ENCODE data around the gene KLHL25.

KLHL25 gene

DNA sequence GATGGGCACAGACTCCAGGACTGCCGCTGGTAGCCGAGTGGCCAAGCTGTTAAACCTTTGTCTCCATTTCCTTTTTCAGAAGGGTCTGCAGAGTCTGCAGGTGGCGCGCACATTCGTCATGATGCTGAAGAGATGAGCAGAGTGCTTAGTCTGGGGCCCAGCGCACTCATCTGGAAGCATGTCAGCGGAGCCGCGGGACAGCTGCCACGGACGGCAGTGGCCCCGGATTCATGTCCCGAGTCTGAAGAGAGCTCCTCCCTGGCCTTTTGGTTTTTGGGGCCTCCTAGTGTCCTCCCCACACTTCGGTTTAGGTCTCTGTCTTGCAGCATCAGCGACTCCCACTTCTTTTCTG is 42.6 kb downstream of the KLHL25 start:
- peak overlapping the region; percentile 55 for H3K27ac ChIP-seq (ENCODE audit: poor library complexity, severe bottlenecking)
- TF ChIP-seq CTCF (IDR thresholded peaks at IDR 0.05; ENCODE audit: poor library complexity, severe bottlenecking) = no peak
- no peak for ATAC-seq (ENCODE audit: low read depth)

GRCh38 chr15:85751291-85752123 is 43.2 kb downstream of the KLHL25 start:
- no peak for ATAC-seq (ENCODE audit: low read depth)
- H3K27me3 ChIP-seq (ENCODE audit: insufficient read depth, poor library complexity, severe bottlenecking) = no peaks in the 10 kb centered on the region
- no peak overlapping the region for H3K4me3 ChIP-seq (ENCODE audit: severe bottlenecking)

More for the DNA sequence above, 42.6 kb downstream of the KLHL25 start:
- peak; percentile 66 for DNase-seq (ENCODE audit: low spot score)
- peaks cover 23% of the 10 kb centered on the region for H3K4me1 ChIP-seq (ENCODE audit: insufficient read depth, poor library complexity, severe bottlenecking)
- H3K4me3 ChIP-seq (ENCODE audit: severe bottlenecking) = no peak overlapping the region
- no peaks in the 10 kb centered on the region for H3K9me3 ChIP-seq (ENCODE audit: severe bottlenecking)
- H3K36me3 ChIP-seq (ENCODE audit: low read depth) = peaks cover 6% of the 10 kb centered on the region; the same call in 1 of the 2 replicates
- H3K27me3 ChIP-seq (ENCODE audit: insufficient read depth, poor library complexity, severe bottlenecking) = no peaks in the 10 kb centered on the region

DNA sequence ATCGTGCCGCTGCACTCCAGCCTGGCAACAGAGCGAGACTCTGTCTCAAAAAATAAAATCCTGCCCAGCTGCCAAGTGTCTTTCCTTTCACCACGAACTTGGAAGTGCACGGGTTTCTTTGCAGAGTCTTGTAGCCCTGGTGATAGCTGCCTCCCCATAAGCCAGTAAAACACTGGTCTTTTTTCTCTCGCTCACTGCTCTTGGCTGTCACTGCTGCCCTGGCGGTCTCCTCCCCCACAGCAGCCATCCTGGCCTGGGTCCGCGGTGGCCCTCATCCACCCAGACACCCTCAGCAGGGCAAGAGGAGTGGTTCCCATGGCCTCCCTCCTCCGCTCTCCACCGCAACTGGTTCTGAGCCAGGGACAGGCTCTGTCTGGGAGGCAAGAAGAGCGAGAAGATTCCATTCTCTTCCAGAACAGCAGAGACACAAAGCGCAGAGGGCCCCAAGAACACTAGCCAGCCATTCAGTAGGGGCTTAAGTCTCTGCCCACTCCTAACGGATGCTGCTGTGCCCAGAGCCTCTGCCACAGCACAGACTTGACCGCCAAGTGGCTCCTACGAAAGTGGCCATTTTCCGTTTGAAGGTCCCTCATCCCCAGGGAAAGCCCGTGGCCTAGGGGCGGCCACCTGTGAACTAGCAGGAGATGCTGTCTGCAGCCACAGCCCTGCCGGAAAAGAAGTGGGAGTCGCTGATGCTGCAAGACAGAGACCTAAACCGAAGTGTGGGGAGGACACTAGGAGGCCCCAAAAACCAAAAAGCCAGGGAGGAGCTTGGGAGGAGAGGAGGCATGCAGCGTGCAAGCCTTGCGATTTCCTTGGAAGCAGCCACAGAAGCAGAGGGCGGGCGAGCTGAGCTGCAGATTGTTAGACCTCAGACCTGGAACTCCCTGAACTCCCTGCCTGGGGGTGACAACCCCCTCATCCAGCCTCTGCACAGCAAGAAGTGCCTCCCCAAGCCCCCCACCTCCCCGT is 44.1 kb downstream of the KLHL25 start:
- DNase-seq (ENCODE audit: low spot score) (peak; percentile 54), ATAC-seq (ENCODE audit: low read depth) (no peak)
- Histone ChIP-seq H3K27me3 (ENCODE audit: insufficient read depth, poor library complexity, severe bottlenecking) (no peaks in the 10 kb centered on the region), H3K27ac (ENCODE audit: poor library complexity, severe bottlenecking) (no peak overlapping the region), H3K9me3 (ENCODE audit: severe bottlenecking) (no peaks in the 10 kb centered on the region), H3K36me3 (ENCODE audit: low read depth) (peaks cover 21% of the 10 kb centered on the region), H3K4me3 (ENCODE audit: severe bottlenecking) (no peak overlapping the region), H3K4me1 (ENCODE audit: insufficient read depth, poor library complexity, severe bottlenecking) (peaks cover 23% of the 10 kb centered on the region)
- TF ChIP-seq CTCF (IDR thresholded peaks at IDR 0.05; ENCODE audit: poor library complexity, severe bottlenecking) = no peak

More at GRCh38 chr15:85751291-85752123, 43.2 kb downstream of the KLHL25 start:
- no peaks in the 10 kb centered on the region for H3K9me3 ChIP-seq (ENCODE audit: severe bottlenecking)
- H3K36me3 ChIP-seq (ENCODE audit: low read depth) = peaks cover 12% of the 10 kb centered on the region
- DNase-seq (ENCODE audit: low spot score) = peak; percentile 68
- peaks cover 23% of the 10 kb centered on the region for H3K4me1 ChIP-seq (ENCODE audit: insufficient read depth, poor library complexity, severe bottlenecking)
- H3K27ac ChIP-seq (ENCODE audit: poor library complexity, severe bottlenecking) = peak overlapping the region; percentile 55
- TF ChIP-seq CTCF (IDR thresholded peaks at IDR 0.05; ENCODE audit: poor library complexity, severe bottlenecking) = no peak

- no peak for TF ChIP-seq CTCF (IDR thresholded peaks at IDR 0.05; ENCODE audit: poor library complexity, severe bottlenecking)
- no peak overlapping the region for H3K27ac ChIP-seq (ENCODE audit: poor library complexity, severe bottlenecking)
- peaks cover 23% of the 10 kb centered on the region for H3K4me1 ChIP-seq (ENCODE audit: insufficient read depth, poor library complexity, severe bottlenecking)
Observed at GRCh38 chr15:85749261-85750151, 45.2 kb downstream of the KLHL25 start.

More at GRCh38 chr15:85749261-85750151, 45.2 kb downstream of the KLHL25 start:
- Histone ChIP-seq H3K4me3 (ENCODE audit: severe bottlenecking) (no peak overlapping the region), H3K9me3 (ENCODE audit: severe bottlenecking) (no peaks in the 10 kb centered on the region), H3K36me3 (ENCODE audit: low read depth) (peaks cover 32% of the 10 kb centered on the region), H3K27me3 (ENCODE audit: insufficient read depth, poor library complexity, severe bottlenecking) (no peaks in the 10 kb centered on the region)
- no peak for ATAC-seq (ENCODE audit: low read depth)
- DNase-seq (ENCODE audit: low spot score) = peak; percentile 60
